Gastrocnemius medialis (tissue), 4 donors: ENCODE measurements around the gene CYB5R3. TPM values are rescaled to one million over a fixed set of nuclear protein-coding genes. Genes with fewer than 3 reads are reported as not detected.

Experiments
- ATAC-seq, 2 donors: fragments of 150-250 bp; one replicate each; pipeline ENCODE4 v1.9.1; 2016
- DNase-seq, 2 donors: peaks; one replicate each; pipeline ENCODE4 v3.0.0-alpha.2; 2019
- H3K27ac ChIP-seq, 4 donors: fragments of 200-600 bp; sonication (generic); 1 replicate in 1 of 4; 2 replicates in 3 of 4; pipeline ENCODE4 v1.5.1; 2016 to 2018; ENCODE audit warnings: mild to moderate bottlenecking in 2 of 4, moderate library complexity in 1 of 4
- H3K27me3 ChIP-seq, 3 donors: fragments of 200-600 bp; sonication (generic) in 2 of 3; 1 replicate in 1 of 3; 2 replicates in 2 of 3; pipeline versions ENCODE4 v1.5.1 to v1.6.0; 2016 to 2019; ENCODE audit warnings: mild to moderate bottlenecking in 1 of 3, moderate library complexity in 1 of 3
- H3K36me3 ChIP-seq, 2 donors: fragments of 200-600 bp; sonication (generic) in 1 of 2; one replicate each; pipeline ENCODE4 v1.5.1; 2017 to 2018
- H3K4me1 ChIP-seq, 2 donors: fragments of 200-600 bp; sonication (generic) in 1 of 2; one replicate each; pipeline ENCODE4 v1.5.1; 2016 to 2017; ENCODE audit warnings: mild to moderate bottlenecking in 2 of 2
- H3K4me3 ChIP-seq, 4 donors: fragments of 200-600 bp; sonication (generic) in 3 of 4; 1 replicate in 1 of 4; 2 replicates in 3 of 4; pipeline ENCODE4 v1.5.1; 2016 to 2019; ENCODE audit warnings: mild to moderate bottlenecking in 2 of 4
- H3K9me3 ChIP-seq, 3 donors: fragments of 200-600 bp; sonication (generic) in 2 of 3; 1 replicate in 1 of 3; 2 replicates in 2 of 3; pipeline ENCODE4 v1.5.1; 2016 to 2019
- CTCF ChIP-seq, 5 experiments: fragments of 450-650 bp in 3 of 5; fragments of 200-600 bp in 2 of 5; sonication (generic) in 2 of 5; IDR thresholded peaks in 4 of 5; conservative IDR thresholded peaks in 1 of 5; 1 replicate in 4 of 5; 2 replicates in 1 of 5; pipeline ENCODE4 v1.5.1; 2016 to 2019; ENCODE audit warnings: antibody characterized with exemption in 5 of 5, mild to moderate bottlenecking in 3 of 5, moderate library complexity in 3 of 5
- POLR2A ChIP-seq, 2 donors: fragments of 450-650 bp; IDR thresholded peaks; one replicate each; pipeline ENCODE4 v1.6.1; 2017; ENCODE audit warnings: antibody characterized with exemption in 2 of 2, mild to moderate bottlenecking in 2 of 2, moderate library complexity in 2 of 2
- in situ Hi-C, 4 donors: fragments of 200-750 bp; cut with MboI; loops; one replicate each; pipeline versions ENCODE4 v1.15.0 to v1.8.0; 2017; ENCODE audit warnings: low sequenced_read_pairs in 4 of 4
- intact Hi-C: fragments of 100-400 bp; cut with DNase I; formaldehyde crosslinking; loops from one replicate; pipeline ENCODE4 v1.15.1; 2023; ENCODE audit warnings: low total_unique reads
- total RNA-seq, 4 donors: library from RNA; depleted of rRNA; stranded (reverse); fragments of >200 nt; gene quantifications; one replicate each; pipeline versions ENCODE4 v1.1.0 to v1.2.3, GENCODE V29; 2016

Gene CYB5R3
- total RNA-seq, 4 donors from 2014 or later = 44.3 to 163 (median 105) TPM

- no peaks in the 10 kb centered on the region for H3K9me3 ChIP-seq
- H3K4me1 ChIP-seq = peaks cover 43 to 49% of the 10 kb centered on the region in 2 donors
- intact Hi-C loops = no loop called here
- H3K36me3 ChIP-seq = peaks cover 0 to 6% of the 10 kb centered on the region in 2 donors
- ATAC-seq (no peak), DNase-seq (no peak)
- TF ChIP-seq POLR2A (IDR thresholded peaks at IDR 0.05) (no peak), CTCF (IDR thresholded peaks at IDR 0.05 in 4 of 5, conservative IDR thresholded peaks at IDR 0.05 in 1 of 5) (no peak)
- no peaks in the 10 kb centered on the region for H3K27me3 ChIP-seq
- H3K27ac ChIP-seq = peak overlapping the region; percentile 41 to 96 (median 92)
- H3K4me3 ChIP-seq = no peak overlapping the region
- in situ Hi-C loops = no loop called here
These were observed 9.5 kb downstream of the CYB5R3 start for GRCh38 chr22:42639541-42640241.

GRCh38 chr22:42637555-42637954 is 11.6 kb downstream of the CYB5R3 start:
- H3K36me3 ChIP-seq = peaks cover 0 to 20% of the 10 kb centered on the region in 2 donors
- in situ Hi-C loops (no loop called here), intact Hi-C loops (no loop called here)
- peaks cover 22 to 42% of the 10 kb centered on the region in 2 donors for H3K4me1 ChIP-seq
- no peaks in the 10 kb centered on the region for H3K27me3 ChIP-seq
- no peak overlapping the region for H3K4me3 ChIP-seq
- ATAC-seq = peak in 1 of 2 donors; percentile 39
- peak in 1 of 2 donors; percentile 68 for DNase-seq
- peak overlapping the region; percentile 90 to 96 (median 94) for H3K27ac ChIP-seq
- no peaks in the 10 kb centered on the region for H3K9me3 ChIP-seq
- TF ChIP-seq POLR2A (IDR thresholded peaks at IDR 0.05) (no peak), CTCF (IDR thresholded peaks at IDR 0.05 in 4 of 5, conservative IDR thresholded peaks at IDR 0.05 in 1 of 5) (no peak)

GRCh38 chr22:42636506-42636905 is 12.7 kb downstream of the CYB5R3 start:
- intact Hi-C loops (no loop called here), in situ Hi-C loops (no loop called here)
- Histone ChIP-seq H3K36me3 (peaks cover 0 to 31% of the 10 kb centered on the region in 2 donors), H3K27ac (peak overlapping the region; percentile 90 to 96 (median 94)), H3K27me3 (no peaks in the 10 kb centered on the region), H3K4me1 (peaks cover 13 to 32% of the 10 kb centered on the region in 2 donors), H3K9me3 (no peaks in the 10 kb centered on the region), H3K4me3 (no peak overlapping the region)
- ATAC-seq = no peak
- TF ChIP-seq CTCF (IDR thresholded peaks at IDR 0.05 in 4 of 5, conservative IDR thresholded peaks at IDR 0.05 in 1 of 5) = no peak
- TF ChIP-seq POLR2A (IDR thresholded peaks at IDR 0.05) = no peak
- DNase-seq = no peak

GRCh38 chr22:42635531-42635930 is 13.7 kb downstream of the CYB5R3 start:
- Histone ChIP-seq H3K4me1 (peaks cover 13 to 32% of the 10 kb centered on the region in 2 donors), H3K9me3 (no peaks in the 10 kb centered on the region), H3K4me3 (no peak overlapping the region), H3K27me3 (no peaks in the 10 kb centered on the region), H3K36me3 (peaks cover 0 to 41% of the 10 kb centered on the region in 2 donors), H3K27ac (peak overlapping the region; percentile 90 to 96 (median 94))
- no peak for TF ChIP-seq CTCF (IDR thresholded peaks at IDR 0.05 in 4 of 5, conservative IDR thresholded peaks at IDR 0.05 in 1 of 5)
- peak in 1 of 2 donors; percentile 27 for TF ChIP-seq POLR2A (IDR thresholded peaks at IDR 0.05)
- intact Hi-C loops = no loop called here
- peak; percentile 91 to 95 for DNase-seq
- in situ Hi-C loops = no loop called here
- peak; percentile 92 to 96 for ATAC-seq
